Activated T-cell treated with anti-CD3 and anti-CD28 coated beads for 4 hours (primary cell): ENCODE data around the gene CMTM4.
"Not testable (repeated sequence)": the region's sequence is repeated elsewhere in the genome, so short reads cannot be mapped to it uniquely, and the experiment has no call there.

ENCODE experiments used
- DNase-seq: peaks from one replicate; pipeline ENCODE4 v3.0.0-alpha.2; 2020

The CMTM4 gene

DNA sequence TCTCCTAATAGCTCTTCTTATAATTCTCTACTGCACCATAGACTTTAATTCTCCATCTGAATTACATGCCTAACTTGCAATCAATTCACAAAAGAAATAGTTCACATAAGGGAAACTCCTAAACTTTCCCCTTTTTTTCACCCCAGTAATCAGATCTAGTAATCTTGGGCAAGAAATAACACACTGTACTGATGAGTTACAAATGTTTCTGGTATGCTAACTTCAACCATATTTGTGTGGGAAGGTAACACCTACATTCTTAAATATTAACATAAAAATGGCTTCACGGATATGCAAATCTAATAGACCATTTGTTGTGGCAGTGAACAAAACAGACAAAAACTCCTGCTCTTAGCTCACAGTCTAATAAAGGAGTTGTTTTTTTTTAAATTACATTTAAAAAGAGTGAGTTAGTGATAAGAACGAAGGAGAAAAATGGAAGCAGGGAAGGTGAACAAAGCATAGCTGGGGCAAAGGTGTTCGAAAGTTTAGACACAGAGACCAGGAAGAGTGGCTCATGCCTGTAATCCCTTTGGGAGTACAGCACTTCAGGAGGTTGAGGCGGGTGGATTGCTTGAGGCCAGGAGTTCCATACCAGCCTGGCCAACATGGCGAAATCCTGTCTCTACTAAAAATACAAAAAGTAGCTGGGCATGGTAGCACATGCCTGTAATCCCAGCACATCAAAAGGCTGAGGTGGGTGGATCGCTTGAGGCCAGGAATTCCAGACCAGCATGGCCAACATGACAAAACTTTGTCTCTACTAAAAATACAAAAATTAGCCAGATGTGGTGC is 57.3 kb downstream of the CMTM4 start:
- no peak for DNase-seq

DNA sequence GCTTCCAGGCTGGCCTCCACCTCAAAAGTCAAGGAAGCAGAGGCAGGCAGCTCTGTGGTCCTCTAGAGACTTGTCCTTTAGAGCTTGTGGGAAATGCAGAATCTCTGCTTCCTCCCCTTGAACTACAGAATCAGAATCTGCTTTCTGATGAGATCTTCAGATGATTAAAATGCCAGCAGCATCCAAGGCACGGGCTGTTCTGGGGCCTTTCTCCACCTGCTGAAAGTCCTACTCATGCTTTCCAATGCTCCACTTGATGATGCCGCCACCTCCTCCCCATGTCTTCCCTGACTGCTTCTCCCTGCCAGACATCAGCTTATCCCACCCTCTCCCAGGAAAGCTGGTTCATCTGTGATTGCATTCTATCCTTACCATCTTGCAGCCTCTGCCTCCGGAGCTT is 58.7 kb downstream of the CMTM4 start:
- no peak for DNase-seq

DNA sequence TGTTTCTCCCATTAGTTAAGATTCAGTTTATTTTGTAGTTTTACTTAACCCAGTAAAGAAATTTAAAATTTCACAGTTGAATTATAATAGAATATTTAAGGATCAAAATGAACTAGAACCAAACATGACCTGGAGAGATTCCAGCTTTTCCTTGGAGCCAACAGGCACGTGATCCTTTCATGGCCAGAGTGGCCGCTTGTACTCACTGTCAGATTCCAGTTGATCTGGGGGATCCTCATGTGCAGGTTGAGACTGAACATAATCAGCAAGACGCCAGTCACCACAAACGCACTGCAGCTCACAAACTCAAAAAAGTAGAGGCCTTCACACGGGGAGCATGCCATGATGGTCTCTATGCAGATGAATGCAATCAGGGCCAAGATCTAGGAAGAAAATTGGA is 60.3 kb downstream of the CMTM4 start:
- no peak for DNase-seq

DNA sequence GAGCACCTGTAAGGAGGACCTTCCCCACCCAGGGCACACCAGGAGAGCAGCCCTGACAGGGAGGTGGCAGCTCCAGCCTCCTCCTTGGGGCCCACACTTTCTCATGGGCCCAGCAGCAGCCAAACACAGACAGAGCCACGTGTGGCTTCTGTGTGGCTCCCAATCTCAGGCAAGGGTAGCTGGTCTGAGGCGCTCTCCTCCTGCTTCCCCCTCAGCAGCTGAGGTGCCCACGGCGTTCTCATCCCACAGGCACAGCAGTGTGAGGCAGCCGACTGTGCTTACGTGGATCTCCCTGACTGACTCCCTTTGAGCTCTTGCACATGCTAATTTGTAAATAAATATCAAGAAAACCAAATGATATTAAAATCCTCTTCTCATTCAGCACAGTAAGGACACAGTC is 61.1 kb downstream of the CMTM4 start:
- no peak for DNase-seq

DNA sequence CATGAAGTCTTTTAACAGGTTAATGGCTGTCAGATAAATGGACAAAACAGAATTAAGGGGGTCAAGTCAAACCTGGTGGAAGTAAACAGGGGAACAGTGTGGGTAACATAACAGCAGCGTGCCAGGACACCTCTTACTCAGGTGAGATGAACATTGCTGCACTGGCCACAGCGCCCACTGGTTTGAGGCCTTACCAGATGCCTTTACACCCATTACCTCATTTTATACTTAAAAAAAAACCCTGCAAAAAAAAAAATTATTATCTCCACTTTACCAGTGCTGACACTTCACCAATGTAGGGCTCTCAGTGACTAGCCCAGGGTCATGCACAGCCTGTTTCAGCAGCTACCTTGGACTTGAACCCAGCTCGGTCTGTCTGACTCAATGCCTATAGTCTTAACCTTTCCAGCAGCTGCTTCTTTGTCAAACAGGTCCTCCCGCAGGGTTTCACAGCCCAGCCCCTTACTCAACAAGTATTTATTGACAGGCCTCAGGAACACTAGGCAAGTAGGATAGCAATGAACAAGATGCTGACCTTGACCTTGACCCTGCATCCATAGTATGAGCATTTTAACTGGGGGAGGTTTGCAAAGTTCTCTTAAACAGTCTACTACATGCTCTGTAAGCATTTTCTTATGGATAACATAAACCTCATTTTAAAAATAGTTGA is 61.9 kb downstream of the CMTM4 start:
- DNase-seq, result no peak

DNA sequence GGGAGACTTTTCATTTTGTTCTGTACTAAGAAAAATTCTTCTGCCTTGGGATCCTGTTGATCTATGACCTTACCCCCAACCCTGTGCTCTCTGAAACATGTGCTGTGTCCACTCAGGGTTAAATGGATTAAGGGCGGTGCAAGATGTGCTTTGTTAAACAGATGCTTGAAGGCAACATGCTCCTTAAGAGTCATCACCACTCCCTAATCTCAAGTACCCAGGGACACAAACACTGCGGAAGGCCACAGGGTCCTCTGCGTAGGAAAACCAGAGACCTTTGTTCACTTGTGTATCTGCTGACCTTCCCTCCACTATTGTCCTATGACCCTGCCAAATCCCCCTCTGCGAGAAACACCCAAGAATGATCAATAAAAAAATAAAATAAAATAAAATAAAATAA is 65.0 kb downstream of the CMTM4 start:
- not testable (repeated sequence) for DNase-seq

DNA sequence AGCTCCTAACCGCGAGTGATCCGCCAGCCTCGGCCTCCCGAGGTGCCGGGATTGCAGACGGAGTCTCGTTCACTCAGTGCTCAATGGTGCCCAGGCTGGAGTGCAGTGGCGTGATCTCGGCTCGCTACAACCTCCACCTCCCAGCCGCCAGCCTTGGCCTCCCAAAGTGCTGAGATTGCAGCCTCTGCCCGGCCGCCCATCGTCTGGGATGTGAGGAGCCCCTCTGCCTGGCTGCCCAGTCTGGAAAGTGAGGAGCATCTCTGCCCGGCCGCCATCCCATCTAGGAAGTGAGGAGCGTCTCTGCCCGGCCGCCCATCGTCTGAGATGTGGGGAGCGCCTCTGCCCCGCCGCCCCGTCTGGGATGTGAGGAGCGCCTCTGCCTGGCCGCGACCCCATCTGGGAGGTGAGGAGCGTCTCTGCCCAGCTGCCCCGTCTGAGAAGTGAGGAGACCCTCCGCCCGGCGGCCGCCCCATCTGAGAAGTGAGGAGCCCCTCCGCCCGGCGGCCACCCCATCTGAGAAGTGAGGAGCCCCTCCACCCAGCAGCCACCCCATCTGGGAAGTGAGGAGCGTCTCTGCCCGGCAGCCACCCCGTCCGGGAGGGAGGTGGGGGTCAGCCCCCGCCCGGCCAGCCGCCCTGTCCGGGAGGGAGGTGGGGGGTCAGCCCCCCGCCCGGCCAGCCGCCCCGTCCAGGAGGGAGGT is 65.8 kb downstream of the CMTM4 start:
- DNase-seq, result not testable (repeated sequence)

DNA sequence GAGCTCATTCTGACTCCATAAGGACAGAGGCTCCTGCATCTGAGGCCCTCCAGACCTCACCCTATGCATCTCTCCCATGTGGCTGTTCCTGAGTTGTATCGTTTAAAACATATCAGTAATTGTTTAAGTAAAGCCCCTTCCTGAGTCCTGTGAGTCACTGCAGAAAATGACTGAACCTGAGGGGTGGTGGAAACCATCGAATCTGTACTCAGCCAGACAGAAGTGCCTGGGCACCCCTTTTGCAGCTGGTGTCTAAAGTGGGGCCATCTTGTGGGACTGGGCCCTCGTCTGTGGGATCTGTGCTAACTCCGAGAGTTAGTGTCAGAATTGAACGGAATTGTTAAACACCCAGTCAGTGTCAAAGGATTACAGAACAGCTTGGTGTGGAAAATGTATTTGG is 66.7 kb downstream of the CMTM4 start:
- no peak for DNase-seq

DNA sequence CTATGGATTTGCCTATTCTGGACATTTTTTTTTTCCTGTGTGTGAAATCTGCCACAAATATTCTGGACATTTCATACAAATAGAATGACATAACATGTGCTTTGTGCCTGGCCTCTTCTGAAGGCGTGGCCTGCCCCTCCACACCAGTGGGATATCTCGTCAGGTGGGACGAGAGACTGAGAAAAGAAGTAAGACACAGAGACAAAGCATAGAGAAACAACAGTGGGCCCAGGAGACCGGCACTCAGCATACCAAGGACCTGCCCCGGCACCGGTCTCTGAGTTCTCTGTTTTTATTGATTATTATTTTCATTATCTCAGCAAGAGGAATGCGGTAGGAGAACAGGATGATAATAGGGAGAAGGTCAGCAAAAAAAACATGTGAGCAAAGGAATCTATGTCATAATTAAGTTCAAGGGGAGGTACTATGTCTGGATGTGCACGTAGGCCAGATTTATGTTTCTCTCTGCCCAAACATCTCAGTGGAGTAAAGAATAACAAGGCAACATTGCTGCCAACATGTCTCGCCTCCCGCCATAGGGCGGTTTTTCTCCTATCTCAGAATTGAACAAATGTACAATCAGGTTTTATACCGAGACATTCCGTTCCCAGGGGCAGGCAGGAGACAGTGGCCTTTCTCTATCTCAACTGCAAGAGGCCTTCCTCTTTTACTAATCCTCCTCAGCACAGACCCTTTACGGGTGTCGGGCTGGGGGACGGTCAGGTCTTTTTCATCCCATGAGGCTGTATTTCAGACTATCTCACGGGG is 68.7 kb downstream of the CMTM4 start:
- not testable (repeated sequence) for DNase-seq

DNA sequence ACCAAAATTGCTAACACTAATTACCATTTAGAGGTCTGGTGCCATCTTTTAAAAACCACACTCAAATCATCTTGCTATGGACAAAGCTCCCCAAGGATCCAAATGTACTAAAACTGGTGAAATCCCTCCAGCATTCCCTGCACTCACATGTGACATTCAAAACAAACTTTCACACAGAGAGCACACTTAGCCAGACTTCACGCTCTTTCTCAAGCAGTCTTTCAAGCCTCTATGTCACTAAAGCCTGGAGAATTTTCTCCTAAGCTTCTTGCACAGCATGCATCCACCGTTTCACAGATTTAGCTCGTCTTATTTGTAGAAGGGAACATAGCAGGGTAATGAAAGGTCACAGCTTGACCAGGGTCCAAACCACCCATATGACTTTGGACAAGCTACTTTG is 72.8 kb downstream of the CMTM4 start:
- DNase-seq, result no peak

DNA sequence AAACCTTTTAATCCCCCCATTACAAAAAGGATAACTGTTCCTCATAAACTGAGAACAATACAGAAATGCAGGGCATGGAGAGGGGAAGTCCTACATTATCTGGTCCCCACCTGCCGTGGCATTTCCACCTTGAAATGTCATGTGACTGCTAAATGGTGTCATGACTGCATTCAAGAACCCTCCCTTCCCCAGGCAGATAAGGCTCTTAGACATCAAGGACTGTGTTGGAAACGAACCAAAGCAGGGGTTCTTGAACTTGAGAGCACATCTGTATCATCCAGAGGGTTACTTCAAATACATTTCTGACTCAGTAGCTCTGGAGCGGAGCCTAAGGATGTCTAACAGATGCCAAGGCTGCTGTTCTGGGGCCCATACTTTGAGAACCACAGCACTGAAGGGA is 73.7 kb downstream of the CMTM4 start:
- no peak for DNase-seq

DNA sequence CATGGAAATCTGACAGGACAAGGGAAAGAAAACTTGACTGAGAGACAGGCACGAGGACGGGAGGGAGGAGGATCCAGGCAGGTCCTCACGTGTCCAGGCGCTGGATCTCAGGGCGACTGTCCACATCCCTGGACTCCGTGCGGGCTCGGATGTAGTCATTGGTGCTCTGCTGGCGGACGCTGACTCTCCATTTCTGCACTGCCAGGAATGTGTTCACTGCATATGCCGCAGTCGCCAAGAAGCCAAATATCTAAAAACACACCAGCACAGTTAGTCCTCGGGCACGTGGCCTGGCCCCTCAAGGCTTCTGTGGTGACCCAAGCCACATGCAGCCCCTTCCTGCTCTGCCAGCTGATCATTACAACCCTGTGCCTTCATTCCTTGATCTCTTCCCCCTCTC is 74.6 kb downstream of the CMTM4 start:
- no peak for DNase-seq

DNA sequence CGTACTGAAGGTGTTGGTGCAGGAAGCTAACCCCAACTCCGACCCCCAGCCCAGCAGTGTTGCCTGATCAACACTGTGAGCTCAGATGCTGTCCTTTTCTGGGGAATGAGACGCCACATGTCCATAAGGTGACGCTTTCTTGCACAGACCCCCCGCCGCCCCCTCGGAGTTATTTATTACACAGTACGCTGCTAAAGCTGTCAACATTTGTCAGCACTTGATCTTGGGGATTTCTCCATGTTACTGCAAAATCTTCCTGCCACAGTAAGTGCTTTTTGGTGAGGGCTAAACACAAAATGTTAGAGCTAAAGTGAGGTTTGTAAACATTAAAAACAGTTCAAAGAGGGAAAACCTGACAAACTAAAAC is 76.1 kb downstream of the CMTM4 start:
- DNase-seq, result no peak

DNA sequence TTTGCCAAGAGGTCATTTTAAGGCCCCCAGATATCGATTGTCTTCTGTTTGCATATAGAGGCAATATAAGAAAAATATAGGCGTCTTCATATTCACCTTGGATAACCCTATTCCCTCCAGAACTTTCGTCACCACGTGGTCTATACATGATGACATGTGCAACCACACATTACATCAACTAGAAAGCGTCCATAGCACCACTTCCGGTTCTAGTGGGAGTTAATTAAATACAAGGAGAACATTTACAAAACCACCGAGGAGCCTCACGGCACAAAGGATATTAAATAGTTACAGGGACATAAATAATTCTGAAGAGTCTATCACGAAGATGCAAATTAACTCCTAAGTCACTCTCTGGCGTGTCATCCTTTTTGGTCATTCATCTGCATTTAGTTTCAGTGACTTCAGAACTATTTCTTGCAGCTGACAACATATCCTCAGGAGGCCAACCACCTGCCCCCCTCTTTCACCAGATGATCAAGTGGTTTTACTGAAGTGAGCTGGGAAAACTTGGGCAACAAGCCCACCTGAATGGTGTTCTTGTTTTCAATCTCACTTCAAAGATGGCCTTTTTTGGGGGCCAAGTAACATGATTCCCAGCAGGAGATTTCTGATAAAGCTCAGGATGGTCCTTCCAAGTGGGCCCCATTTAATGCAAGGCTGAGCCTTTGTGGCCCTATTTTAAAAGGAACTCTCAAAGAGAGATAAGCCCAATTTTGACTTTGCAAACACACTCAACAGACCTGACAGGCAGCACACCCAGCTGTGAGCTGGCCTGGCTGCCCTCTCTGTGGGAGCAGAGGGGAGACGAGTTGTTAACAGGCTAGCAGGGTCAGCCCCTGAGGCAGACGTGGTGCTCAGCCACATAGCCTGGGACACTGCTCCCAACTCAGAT is 76.8 kb downstream of the CMTM4 start:
- no peak for DNase-seq

DNA sequence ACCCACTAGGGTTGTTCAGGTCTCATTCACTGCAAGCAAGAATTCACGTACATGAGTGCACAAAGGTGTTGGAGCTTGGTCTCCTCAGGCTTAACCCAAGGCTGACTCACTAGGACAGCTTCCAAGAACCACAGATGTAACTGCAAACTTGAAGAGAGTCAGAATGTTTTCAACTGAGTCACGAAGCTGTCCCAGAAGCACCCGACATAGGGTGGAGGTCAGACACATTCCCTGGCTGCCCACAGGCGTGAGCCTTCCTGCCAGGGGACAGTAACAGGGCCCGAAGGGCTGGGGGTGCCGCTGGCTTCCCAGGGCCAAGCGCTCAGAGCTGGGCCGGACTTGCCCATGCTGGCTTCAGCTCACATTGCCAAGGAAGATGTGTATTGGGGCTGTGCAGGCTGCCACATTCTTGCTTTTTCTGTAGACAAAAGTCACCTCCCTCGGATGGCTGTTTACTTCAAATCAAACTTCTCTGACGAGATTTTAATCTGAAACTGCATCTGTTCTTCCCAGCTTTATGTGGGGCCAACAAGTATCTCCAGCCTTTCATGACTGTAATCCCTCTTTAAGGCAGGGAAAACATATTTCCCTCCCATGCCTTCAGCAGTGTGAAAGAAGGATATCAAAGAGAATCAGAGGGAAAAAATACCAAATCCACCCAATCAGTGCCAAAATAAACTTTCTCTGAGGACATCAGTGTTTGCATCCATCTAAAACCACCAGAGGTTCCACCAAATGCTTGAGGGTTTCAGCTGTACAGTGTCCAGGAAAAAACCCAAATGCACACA is 77.8 kb downstream of the CMTM4 start:
- DNase-seq, result no peak

DNA sequence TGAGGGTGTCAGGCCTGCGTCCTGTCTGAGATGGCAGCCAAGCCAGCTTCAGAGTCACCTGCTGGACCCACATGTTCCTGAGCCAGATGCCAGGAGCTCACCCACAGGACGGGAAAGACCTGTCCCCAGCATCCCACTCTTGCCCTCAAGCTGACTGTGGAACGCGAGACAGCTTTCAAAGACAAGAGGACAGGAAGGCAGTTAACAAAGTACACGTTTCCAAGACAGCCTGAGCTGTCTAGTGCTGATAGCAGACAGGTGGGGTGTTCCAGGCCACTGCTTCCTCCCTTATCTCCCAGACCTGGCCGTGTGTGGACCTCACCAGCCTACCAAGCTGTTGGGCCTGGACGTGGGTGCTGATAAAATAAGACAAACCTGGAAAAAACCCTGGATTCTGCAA is 78.8 kb downstream of the CMTM4 start:
- DNase-seq, result no peak

DNA sequence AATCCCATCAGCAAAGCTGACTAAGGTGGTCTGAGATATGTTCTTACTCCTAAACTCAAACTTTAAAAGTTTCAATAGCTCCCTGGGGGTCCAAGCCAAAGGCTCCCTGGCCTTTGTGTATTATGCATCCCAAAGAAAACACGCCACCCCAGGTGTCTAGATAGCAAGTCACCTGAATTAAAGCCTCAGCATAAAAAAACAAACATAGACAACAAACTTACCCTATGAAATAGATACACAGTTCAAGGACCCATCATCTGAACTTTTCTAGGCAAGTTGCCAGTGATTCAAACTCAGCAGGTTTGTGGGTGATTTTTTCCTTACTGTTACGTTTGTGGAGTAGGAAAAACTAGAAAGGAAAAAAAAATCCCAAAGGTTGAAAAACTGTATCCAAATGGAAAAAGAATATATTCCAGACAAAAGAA is 79.5 kb downstream of the CMTM4 start:
- DNase-seq, result no peak

DNA sequence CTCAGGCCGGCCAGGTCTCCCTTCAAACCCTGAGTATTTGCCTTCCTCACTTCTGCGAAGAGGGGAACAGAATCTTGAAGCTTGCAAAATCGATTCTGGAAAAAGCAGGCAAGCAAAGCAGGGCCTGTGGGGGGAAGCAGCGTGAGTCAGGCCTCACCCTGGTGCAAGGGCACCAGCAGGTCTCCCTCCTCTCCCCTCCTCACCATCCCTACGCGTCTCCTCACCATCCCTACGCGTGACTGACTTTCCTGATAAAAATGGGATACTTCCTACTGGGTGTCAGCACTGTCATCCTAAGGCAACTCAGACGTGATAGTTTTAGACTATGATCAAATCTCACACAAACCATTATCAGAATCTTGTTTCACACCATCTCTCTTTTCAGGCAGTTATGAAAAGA is 80.0 kb downstream of the CMTM4 start:
- DNase-seq, result no peak

DNA sequence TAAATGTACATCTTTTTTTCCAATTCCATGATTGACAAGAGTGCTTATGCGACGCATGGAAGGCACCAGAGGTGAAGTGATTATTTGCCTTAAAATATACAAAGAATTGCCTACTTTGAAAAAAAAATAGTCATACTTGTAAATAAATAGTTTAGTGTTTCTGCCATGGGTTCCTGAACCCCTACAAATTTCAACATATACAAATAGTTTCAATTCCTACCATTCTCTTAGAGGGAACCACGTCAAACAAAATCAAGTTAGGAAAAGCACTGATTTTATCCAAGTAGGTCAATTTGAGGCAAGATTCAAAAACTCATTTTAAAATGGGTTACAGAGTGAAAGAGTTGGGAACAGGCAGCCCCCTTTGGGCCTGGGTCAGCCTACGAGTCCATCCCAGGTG is 80.4 kb downstream of the CMTM4 start:
- DNase-seq, result no peak

DNA sequence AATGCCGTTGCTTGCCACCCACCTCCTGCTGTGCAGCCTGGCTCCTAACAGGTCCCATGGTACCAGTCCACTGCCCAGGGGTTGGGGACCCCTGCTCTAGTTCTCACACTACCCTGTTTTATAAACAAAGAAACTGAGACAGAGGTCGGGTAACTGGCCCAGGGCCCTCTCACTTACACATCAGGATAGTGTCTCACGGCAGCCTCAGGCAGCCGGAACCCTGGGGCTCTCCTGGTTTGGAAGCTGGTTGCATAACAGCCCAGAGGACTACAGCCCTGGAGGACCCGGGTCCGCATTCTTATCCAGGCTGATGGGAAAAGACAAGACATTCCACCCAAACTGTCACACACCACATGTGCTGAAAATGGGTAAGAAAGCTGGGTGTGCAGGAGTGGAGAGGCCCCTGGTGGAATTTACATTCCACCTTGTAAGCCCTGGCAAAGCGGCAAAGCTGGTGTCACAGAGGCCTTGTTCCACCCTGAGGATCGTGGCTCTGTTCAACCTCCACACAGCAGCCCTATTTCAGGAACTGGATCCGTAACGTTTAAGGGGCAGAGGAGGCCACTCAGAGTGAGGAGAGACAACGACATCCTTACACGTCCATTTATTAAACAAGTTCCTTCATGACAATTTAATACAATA is 82.3 kb downstream of the CMTM4 start:
- DNase-seq, result no peak

DNA sequence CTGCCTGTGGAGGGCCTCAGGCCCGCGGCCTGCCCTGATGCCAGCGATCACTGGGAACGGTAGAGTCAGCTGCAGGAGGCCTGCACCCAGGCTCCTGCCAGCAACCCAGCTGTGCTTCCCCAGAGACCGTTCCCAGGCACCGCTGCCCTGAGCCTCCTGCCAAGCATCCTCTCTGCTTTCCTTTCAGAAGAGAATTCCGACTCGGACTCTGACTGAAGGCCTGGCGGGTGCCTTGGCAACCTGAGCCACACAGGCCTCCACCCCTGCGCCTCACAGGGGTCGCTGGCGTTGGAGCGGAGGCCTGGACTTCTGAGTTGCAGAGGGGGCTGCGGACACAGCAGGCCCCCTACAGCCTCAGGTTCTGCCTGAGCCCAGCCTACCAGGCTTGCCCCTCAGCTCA is 84.1 kb downstream of the CMTM4 start:
- no peak for DNase-seq
